A172 (cell line): ENCODE results near the gene DROSHA. TPM values are rescaled to one million over a fixed set of nuclear protein-coding genes. Genes with fewer than 3 reads are reported as not detected.
A peak's percentile ranks its signal among the peaks of the same experiment; 100 is the strongest.
"Not testable (repeated sequence)": the region's sequence is repeated elsewhere in the genome, so short reads cannot be mapped to it uniquely, and the experiment has no call there.

Experiments used
- DNase-seq: peaks from one replicate; pipeline ENCODE4 v3.0.0-alpha.2; 2015; ENCODE audit warnings: low spot score
- total RNA-seq: library from RNA; depleted of rRNA; stranded (reverse); fragments of >200 nt; shearing (Covaris generic); gene quantifications from 2 replicates; pipeline ENCODE4 v1.2.3, GENCODE V29; 2014; rRNA removed

Gene DROSHA
- 36.8 and 47.8 TPM in 2 replicates for total RNA-seq

DNA sequence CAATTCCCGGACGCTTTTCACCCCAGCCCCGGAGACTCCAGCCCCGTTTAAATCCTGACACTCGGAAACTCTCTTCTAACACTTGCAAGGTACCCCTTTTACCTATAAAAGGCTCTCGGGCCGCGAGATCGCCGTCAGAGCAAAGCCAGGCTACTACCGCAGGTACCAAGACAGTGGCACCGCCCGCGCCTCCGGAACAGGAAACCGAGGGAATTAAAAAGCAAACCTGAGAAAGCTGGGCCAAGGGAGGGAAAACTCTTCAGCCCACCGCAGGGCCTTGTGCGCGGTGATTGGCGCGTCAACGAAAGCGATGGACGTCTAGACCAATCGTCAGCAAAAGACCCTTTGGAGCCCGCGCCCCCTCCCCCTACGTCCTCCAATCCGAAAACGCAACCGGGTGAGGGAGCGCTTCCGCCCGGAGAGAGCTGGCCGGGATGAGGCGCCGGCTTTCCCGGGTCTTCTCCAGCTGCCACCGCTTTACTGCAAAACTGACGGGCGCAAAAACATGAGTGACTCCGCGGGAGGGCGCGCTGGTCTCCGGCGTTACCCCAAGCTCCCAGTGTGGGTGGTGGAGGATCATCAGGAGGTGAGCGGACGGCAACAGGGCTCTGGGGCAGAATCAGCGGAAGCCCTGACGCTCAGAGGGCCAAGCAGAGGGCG is at the start of gene DROSHA, which contains the start of gene C5orf22:
Gene DROSHA (minus strand): TSS at position 206 of the 660 bp plus-strand sequence. CDS start 3,034 bp downstream, outside the sequence.
Gene C5orf22 (plus strand): TSS at position 414 of the 660 bp plus-strand sequence. CDS start 92 bp downstream, at position 506.
- DNase-seq = peak; percentile 96

DNA sequence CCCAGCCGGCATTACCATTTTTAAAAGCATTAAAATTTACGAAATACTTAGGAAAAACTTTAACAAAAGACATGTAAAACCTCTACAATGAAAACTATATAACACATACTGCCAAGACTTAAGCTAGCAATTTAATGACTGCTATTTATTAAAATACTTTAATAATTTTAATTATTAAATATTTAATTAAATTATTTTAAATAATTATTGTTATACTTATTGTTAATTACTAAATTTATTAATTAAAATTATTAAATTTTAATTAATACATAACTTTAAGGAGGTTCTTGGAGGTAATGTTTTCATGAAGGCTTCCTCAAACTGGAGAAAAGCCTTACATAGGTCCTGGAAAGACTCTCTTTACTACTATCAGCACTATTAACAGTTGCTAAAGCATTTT is 47.7 kb upstream of the DROSHA start:
- no peak for DNase-seq

GRCh38 chr5:31577438-31577837 is 45.5 kb upstream of the DROSHA start:
- DNase-seq = no peak

DNA sequence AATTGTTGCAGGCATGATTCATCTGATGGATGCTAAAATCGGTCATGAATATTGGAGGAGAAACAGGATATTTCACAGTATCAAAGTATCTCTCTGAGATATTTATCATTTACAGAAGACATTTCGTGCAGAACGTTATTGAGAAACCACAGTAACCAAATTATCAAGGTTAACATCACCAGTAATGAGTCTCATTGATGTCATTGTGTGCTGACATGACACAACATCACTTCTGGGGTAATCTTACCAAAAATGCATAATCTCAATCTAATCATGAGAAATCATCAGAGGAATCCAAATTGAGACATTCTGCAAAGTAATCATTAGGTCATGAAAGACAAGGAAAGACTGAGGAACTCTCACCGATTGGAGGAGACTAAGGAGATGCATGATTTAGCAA is 42.9 kb upstream of the DROSHA start:
- no peak for DNase-seq

DNA sequence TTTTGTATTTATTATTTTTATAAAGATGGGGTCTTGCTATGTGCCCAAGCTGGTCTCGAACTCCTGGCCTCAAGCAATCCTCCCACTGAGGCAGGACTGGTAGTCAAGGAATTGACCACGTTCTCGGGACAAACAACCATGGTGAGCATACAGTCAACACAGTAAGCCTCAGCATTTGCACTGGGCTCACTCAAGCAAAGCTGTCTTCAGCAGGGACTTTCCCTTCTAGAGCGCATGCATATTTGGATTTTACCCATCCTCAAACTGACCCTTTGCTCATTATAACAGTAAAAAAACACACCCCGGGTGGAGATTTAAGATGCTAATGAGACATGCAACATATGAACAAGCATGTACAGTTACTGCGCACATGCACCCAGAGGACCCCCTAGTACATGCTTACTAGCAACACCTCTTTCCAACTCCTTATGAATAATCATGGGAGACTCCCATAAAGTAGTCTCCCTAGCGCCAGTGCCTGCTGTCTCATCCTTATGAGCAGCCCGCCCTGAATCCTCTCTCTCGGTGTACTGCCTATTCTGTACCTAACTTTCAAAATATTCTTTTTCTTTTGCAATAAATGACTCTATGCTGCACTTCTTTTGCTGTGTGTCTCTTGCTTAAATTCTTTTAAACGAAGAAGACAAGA is 41.7 kb upstream of the DROSHA start:
- no peak for DNase-seq

GRCh38 chr5:31569068-31569467 is 37.2 kb upstream of the DROSHA start:
- DNase-seq = no peak

DNA sequence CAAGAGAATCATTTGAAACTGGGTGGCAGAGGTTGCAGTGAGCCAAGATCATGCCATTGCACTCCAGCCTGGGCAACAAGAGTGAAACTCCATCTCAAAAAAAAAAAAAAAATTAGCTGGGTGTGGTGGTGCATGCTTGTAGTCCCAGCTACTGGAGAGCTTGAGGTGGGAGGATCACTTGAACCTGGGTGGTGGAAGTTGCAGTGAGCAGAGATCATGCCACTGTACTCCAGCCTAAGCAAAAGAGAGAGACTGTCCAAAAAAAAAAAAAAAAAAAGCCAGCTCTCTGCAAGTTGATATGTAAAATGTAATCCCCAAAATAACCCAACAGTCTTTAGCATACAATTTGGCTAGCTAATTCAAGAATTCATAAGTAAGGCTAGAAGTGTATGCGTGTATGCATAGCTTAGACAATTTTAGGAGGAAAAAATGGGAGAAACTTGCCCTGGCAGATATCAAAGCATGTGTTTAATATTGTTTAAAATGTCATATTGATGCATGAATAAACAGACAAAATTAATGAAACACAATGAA is 36.5 kb upstream of the DROSHA start:
- no peak for DNase-seq

DNA sequence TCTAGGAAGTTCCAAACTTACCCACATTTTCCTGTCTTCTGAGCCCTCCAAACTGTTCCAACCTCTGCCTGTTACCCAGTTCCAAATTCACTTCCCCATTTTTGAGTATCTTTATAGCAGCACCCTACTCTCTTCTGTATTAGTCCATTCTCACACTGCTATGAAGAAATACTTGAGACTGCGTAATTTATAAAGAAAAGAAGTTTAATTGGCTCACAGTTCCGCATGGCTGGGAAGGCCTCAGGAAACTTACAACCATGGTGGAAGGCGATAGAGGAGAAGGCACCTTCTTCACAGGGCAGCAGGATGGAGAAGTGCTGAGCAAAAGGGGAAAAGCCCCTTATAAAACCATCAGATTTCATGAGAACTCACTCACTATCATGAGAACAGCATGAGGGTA is 34.5 kb upstream of the DROSHA start:
- not testable (repeated sequence) for DNase-seq

GRCh38 chr5:31563216-31563615 is 31.3 kb upstream of the DROSHA start:
- DNase-seq = no peak

DNA sequence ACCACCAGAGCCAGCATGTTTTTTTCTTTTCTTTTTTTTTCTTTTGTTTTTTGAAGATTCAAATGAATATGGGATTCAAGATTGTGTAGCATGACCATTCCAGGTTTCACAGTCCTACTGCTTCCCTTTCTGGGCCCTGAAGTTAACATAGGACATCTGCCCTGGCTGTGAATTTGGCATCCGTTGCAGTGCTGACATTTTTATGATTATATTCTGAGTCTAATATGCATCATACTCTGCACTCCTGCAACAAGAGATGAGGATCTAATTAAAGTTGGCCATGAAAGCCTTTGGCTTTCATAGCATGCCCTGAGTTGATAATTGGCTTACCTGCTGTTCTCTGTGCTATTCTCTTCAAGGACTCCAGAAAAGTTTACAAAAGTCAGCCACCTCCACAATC is 30.1 kb upstream of the DROSHA start:
- no peak for DNase-seq

- no peak for DNase-seq
Measured at GRCh38 chr5:31559942-31560341, 28.0 kb upstream of the DROSHA start.

DNA sequence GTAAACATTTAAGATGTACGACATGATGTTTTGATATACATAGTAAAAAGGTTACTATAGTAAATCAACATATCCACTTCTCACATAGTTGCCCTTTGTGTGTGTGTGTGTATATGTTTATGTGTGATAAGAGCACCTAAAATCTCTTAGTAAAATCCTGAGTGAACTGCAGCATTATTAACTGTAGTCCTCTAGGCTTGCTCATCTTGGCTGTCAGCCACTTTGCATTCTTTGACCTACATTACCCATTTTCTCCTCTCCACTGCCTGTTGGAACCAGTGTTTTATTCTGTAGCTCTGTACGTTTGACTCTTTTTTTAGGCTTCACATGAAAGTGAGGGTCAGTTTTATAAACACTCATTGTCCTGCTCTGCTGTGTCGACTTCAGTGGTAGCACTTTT is 24.6 kb upstream of the DROSHA start:
- DNase-seq = peak; percentile 22

GRCh38 chr5:31554552-31554951 is 22.7 kb upstream of the DROSHA start:
- DNase-seq = no peak

DNA sequence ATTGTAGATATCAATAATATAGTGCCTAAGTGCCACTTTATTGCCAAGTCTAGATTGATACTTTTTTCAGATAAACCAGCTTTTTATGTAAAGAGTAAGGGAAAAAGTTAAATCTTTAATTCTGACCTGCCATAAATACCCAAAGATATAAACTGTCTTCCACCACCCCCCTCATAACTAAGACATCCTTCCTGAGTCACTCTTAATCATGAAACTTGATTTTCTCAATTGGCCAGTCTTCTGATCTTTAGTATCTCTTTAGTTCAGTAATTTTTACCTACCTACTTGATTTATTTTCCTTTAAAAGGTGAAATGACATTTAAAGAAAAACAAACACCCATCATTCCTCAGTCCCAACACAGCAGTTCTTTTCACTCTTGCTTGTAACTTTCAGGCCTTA is 22.0 kb upstream of the DROSHA start:
- no peak for DNase-seq

DNA sequence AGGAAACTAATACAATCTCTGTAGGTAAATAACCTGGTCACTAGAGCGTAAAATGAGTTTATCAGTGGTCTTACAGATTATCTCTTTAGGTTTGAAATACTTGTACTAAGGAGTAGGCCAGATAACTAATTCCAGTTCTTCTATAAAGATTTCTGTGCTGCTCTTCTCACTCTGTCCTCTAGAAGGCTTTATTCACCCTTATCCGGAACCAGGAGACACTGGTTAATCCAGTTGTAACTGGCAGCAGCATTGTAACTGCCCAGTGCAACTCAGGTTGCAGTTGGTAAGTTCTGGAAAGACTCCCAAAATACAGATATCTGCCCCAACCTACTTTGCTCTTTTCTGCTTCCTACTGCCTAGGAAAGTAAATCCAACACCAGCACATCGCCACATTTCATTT is 20.0 kb upstream of the DROSHA start:
- no peak for DNase-seq

- not testable (repeated sequence) for DNase-seq
Measured at GRCh38 chr5:31549114-31549513, 17.2 kb upstream of the DROSHA start.

DNA sequence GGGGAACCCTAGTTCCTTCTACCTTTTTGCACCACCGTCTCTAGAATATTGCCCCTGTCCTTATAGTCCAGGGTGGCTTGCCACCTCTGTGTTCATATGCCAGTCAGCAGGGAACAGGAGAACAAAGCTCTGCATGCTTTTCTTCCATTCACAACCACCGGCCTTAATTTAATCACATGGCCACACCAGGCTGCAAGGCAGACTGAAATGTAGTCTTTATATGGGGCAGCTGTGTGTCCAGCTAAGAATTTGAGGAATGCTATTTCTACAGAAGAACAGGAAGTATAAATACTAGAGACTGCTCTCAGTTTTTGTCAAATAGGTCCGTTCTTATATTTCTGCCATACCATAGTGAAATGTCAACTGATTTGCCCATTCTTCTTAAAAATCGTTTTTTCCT is 6.0 kb upstream of the DROSHA start:
- no peak for DNase-seq

- no peak for DNase-seq
Measured at GRCh38 chr5:31537349-31537748, 5.5 kb upstream of the DROSHA start.

DNA sequence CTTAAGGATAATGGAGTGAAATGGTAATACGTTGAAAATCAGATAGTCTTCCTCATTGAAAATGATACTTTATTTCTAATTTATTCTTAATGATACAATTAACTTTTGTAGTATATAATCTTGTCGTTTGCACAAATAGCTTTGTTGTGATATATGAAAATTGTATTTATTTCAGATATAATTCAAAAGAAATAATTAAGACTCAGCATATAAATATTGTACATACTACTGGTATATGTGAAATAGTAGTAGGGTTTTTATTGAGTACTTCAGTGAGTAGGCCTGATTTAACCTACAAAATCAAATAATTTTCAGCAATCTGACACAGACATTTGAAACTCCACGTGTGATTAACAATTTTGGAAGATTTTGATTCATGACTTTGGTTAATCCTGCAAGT is 5.0 kb upstream of the DROSHA start:
- DNase-seq = no peak

DNA sequence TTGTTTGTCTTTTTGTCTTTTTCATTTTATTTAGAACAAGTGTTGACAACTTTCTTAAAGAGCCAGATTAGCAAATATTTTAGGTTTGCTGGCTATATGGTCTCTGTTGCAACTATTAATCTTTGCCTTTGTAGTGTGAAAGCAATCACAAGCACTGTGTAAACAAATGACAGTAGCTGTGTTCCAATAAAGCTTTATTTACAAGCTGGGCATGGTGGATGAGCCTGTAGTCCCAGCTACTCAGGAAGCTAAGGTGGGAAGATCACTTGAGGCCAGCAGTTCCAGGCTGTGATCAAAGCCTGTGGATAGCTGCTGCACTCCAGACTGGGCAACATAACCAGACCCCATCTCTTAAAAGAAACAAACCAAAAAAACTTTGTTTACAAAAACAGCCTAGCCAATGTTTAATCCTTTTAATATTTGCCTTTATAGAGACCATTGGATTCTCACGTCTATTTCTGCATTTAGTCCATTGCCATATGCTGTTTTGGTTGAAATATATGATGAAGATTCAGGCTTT is 2.7 kb upstream of the DROSHA start:
- no peak for DNase-seq

DNA sequence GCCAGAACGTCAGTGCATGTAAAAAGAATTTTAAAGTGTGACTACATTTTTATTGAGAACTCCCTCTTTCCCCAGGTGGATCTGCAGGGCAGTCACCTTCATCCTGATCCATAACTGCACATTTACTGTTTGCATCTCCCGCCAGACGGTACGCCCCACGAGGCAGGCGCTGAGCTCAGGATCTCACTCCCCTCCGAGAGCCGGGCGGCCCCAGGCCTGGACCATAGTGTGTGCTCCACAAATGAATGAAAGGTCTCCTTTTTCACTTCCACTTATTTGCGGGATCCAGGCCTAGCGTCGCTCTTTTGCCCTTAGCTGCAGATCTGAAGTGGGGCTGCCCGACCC is 378 bp downstream of the DROSHA start:
- peak; percentile 27 for DNase-seq

- DNase-seq = no peak
Measured at GRCh38 chr5:31530541-31531265, 1.2 kb downstream of the DROSHA start.
